DMS79 treated with DMSO at 0.1 percent for 48 hours (cell line): ENCODE results near the gene LY6G5C.

ENCODE experiments used
- DNase-seq: peaks from one replicate; lab custom pipeline; 2025; lab: John Stamatoyannopoulos, UW

The LY6G5C gene

DNA sequence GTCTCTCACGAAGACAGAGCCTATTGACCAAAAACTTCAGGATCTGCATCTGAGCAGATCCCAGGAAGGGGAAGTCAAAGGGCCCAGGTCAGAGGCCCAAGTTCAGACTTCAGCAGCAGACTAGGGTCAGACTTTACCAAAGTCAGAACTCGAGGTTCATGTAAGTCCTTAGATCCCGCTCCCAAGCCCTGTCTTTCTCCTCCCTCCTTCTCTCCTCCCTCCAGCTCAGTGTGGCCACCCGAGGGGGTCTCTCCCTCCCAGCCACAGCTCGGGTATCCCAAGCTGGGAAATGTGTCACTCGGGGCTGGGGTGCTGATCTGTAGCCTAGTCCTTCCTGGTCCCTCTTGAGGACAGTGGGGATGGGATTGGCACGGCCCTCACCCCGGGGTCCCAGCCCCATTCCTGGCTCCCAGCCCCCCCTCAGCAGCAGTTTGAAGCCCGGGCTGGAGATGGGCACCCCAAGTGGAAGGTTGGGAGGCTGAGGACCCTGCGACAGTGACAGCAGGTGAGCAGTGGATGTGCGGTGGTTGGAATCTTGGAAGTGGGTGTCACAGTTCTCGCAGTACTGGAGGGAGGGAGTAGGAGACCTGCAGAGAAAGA lies 18.6 kb downstream of the LY6G5C start:
- DNase-seq = no peak

- DNase-seq = no peak
Measured at GRCh38 chr6:31661262-31662123, 19.4 kb downstream of the LY6G5C start.

- DNase-seq = peak; percentile 73
Measured at GRCh38 chr6:31660381-31661261, 20.2 kb downstream of the LY6G5C start, which contains the start of gene C6orf47. Gene C6orf47 (minus strand): TSS chr6:31660778. CDS start chr6:31659947, 831 bp downstream.

- DNase-seq = peak; percentile 18
Measured at GRCh38 chr6:31659649-31660380, 21.1 kb downstream of the LY6G5C start.

DNA sequence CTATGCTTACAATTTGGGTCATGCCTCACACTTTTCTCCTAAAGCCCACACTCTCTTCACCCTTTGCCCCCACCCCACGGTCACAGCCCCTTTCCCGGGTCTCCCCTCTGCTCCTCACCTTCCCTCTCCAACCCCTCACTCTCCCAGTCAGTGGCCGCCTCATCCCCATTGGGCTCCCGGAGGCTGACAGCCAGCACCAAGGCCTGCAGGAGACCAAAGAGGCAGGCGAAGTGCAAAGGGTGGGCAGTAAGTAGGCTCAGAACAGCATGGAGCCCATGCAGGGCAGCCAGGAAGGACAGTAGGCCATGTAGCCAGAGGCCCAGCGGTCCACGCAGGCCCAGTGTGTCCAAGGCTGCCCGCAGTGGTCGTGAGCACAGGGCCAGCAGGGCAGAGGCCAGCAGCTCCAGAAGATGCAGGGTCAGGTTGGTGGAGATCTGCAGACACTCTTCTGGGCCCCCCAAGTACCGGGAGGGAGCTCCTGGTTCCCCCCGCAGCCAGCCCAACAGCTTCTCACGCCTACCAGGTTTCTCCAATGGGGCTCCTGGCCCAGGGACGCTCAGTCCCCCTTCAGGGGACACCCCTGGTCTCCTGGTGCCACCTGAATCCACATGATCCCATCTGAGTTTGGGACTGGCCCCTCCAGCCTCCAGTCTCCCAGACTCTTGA lies 21.8 kb downstream of the LY6G5C start:
- DNase-seq = no peak

GRCh38 chr6:31658158-31658688 lies 22.6 kb downstream of the LY6G5C start:
- DNase-seq = no peak

- no peak for DNase-seq
Measured at GRCh38 chr6:31657406-31658157, 23.3 kb downstream of the LY6G5C start.

- no peak for DNase-seq
Measured at GRCh38 chr6:31655349-31656237, 25.3 kb downstream of the LY6G5C start, which contains the start of gene APOM. Gene APOM (plus strand): TSS chr6:31655894. CDS start chr6:31655967, 73 bp downstream.

DNA sequence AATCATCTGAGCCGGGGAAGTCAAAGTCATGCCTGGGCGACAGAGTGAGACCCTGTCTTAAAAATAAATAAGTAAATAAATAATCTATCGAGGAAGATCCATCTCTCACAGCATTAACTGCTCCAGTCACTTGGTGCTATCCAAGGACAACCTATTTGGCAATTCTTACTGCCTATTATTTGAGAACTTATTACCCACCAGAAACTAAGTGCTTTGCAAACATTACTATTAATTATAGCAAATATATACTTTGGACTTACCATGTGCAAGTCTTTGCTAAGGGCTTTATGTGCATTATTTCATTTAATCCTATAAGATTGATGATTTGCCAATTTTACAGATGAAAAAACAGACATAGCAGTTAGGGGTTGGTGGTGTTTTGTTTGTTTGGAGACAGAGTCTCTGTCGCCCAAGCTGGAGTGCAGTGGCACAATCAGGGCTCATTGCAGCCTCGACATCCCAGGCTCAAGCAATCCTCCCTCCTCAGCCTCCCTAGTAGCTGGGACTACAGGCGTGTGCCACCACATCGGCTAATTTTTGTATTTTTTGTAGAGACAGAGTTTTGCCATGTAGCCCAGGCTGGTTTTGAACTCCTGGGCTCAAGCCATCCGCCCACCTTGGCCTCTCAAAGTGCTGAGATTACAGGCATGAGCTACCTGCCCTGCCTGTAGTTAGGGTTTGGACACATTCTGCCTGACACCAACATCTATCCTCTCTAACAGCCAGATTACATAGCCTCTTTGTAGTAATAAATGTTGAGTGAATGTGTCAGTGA lies 26.1 kb downstream of the LY6G5C start:
- DNase-seq = no peak

GRCh38 chr6:31652925-31653724 lies 27.7 kb downstream of the LY6G5C start:
- DNase-seq = peak; percentile 16

- peak; percentile 69 for DNase-seq
Measured at GRCh38 chr6:31651602-31652191, 29.2 kb downstream of the LY6G5C start.

DNA sequence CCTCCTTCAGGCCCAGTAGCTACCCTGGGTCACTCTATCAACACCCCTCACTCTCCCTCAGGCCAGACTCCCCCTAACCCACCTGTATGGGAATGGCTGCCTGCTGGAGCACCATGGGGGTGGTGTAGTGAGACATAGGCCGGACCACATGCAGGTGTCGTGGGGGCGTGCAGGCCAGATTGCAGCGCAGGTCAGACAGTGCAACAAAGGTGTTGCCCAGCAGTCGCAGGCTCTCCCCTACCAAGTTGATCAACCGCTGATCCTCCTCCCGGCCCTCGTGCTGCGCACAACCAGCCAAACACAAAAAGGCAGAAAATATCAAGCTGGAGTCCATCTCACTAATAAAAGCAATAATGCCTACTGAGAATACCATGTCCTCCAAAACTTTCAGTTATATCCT lies 35.5 kb downstream of the LY6G5C start:
- no peak for DNase-seq

- DNase-seq = no peak
Measured at GRCh38 chr6:31643818-31644454, 36.9 kb downstream of the LY6G5C start.

DNA sequence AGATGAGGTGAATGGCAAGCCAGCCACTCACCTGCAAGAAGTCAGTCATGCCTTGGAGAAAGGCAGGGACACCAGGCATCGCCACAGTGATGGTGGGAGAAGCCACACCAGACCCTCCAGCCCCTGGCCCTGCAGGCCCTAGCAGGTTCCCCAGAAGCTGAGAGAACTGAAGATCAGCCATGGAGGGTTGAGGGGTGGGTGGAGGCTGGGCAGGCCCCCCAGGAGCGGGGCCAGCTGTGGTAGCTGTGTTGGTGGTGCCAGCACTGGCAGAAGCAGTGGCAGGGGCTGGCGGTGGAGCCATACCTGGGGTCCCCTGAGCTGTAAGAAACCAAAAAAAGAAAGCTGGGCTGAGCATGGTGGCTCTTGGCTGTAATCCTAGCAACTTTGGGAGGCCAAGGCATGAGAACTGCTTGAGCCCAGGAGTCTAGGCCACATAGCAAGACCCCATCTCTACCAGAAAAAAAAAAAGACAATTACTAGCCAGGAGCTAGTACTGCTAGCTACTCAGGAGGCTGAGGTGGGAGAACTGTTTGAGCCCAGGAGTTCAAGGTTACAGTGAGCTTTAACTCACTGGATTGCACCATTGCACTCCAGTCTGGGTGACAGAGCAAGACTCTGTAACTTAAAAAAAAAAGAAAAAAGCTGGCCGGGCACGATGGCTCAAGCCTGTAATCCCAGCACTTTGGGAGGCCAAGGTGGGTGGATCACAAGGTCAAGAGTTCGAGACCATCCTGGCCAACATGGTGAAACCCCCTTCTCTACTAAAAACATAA lies 37.9 kb downstream of the LY6G5C start:
- DNase-seq = no peak

GRCh38 chr6:31641370-31641769 lies 39.5 kb downstream of the LY6G5C start:
- no peak for DNase-seq

GRCh38 chr6:31640612-31641011 lies 40.3 kb downstream of the LY6G5C start:
- DNase-seq = no peak
